ENCODE data around the gene RETN. TPM values are rescaled to one million over a fixed set of nuclear protein-coding genes. Genes with fewer than 3 reads are reported as not detected.

The RETN gene
- total and polyA plus RNA-seq, 2 experiments from 2014 or later, result not detected

- TF ChIP-seq, protein P1, sequence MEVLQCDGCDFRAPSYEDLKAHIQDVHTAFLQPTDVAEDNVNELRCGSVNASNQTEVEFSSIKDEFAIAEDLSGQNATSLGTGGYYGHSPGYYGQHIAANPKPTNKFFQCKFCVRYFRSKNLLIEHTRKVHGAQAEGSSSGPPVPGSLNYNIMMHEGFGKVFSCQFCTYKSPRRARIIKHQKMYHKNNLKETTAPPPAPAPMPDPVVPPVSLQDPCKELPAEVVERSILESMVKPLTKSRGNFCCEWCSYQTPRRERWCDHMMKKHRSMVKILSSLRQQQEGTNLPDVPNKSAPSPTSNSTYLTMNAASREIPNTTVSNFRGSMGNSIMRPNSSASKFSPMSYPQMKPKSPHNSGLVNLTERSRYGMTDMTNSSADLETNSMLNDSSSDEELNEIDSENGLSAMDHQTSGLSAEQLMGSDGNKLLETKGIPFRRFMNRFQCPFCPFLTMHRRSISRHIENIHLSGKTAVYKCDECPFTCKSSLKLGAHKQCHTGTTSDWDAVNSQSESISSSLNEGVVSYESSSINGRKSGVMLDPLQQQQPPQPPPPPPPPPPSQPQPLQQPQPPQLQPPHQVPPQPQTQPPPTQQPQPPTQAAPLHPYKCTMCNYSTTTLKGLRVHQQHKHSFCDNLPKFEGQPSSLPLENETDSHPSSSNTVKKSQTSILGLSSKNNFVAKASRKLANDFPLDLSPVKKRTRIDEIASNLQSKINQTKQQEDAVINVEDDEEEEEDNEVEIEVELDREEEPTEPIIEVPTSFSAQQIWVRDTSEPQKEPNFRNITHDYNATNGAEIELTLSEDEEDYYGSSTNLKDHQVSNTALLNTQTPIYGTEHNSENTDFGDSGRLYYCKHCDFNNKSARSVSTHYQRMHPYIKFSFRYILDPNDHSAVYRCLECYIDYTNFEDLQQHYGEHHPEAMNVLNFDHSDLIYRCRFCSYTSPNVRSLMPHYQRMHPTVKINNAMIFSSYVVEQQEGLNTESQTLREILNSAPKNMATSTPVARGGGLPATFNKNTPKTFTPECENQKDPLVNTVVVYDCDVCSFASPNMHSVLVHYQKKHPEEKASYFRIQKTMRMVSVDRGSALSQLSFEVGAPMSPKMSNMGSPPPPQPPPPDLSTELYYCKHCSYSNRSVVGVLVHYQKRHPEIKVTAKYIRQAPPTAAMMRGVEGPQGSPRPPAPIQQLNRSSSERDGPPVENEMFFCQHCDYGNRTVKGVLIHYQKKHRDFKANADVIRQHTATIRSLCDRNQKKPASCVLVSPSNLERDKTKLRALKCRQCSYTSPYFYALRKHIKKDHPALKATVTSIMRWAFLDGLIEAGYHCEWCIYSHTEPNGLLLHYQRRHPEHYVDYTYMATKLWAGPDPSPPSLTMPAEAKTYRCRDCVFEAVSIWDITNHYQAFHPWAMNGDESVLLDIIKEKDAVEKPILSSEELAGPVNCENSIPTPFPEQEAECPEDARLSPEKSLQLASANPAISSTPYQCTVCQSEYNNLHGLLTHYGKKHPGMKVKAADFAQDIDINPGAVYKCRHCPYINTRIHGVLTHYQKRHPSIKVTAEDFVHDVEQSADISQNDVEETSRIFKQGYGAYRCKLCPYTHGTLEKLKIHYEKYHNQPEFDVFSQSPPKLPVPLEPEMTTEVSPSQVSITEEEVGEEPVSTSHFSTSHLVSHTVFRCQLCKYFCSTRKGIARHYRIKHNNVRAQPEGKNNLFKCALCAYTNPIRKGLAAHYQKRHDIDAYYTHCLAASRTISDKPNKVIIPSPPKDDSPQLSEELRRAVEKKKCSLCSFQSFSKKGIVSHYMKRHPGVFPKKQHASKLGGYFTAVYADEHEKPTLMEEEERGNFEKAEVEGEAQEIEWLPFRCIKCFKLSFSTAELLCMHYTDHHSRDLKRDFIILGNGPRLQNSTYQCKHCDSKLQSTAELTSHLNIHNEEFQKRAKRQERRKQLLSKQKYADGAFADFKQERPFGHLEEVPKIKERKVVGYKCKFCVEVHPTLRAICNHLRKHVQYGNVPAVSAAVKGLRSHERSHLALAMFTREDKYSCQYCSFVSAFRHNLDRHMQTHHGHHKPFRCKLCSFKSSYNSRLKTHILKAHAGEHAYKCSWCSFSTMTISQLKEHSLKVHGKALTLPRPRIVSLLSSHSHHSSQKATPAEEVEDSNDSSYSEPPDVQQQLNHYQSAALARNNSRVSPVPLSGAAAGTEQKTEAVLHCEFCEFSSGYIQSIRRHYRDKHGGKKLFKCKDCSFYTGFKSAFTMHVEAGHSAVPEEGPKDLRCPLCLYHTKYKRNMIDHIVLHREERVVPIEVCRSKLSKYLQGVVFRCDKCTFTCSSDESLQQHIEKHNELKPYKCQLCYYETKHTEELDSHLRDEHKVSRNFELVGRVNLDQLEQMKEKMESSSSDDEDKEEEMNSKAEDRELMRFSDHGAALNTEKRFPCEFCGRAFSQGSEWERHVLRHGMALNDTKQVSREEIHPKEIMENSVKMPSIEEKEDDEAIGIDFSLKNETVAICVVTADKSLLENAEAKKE (CRISPR knock-in tag; IDR thresholded peaks at IDR 0.05), result no peak
- TF ChIP-seq POLR2AphosphoS5 (IDR thresholded peaks at IDR 0.05; ENCODE audit: low read depth) (no peak), JUNB (IDR thresholded peaks at IDR 0.05; ENCODE audit: unreplicated experiment) (no peak), ZNF114 (CRISPR knock-in tag; IDR thresholded peaks at IDR 0.05) (no peak), STAT1 (IDR thresholded peaks at IDR 0.05; ENCODE audit: unreplicated experiment) (no peak), NANOG (IDR thresholded peaks at IDR 0.05; ENCODE audit: borderline replicate concordance) (no peak), EZH2phosphoT487 (IDR thresholded peaks at IDR 0.05; ENCODE audit: unreplicated experiment) (no peak), ETS1 (IDR thresholded peaks at IDR 0.05) (no peak), ZNF331 (CRISPR knock-in tag; IDR thresholded peaks at IDR 0.05; ENCODE audit: low read depth) (no peak), EZH2 (IDR thresholded peaks at IDR 0.05; ENCODE audit: low read depth, unreplicated experiment) (no peak)
Measured at GRCh38 chr19:7672522-7672921, 3.7 kb downstream of the RETN start (continued).
